GM12878 (cell line): ENCODE measurements around the gene DLG2. TPM values are rescaled to one million over a fixed set of nuclear protein-coding genes. Genes with fewer than 3 reads are reported as not detected.

ENCODE experiments used
- ASH2L ChIP-seq: fragments of 300-600, 200-600 bp; sonication (generic); IDR thresholded peaks from 2 replicates; pipeline ENCODE4 v1.6.1; 2017; ENCODE audit warnings: low read depth, mild to moderate bottlenecking, borderline replicate concordance
- ATF7 ChIP-seq: fragments of 450-650 bp; IDR thresholded peaks from 2 replicates; pipeline ENCODE4 v1.6.1; 2016; ENCODE audit warnings: low read depth, mild to moderate bottlenecking
- CTCF ChIP-seq, 3 experiments: IDR thresholded peaks in 2 of 3; conservative IDR thresholded peaks in 1 of 3; 2 replicates each; pipeline ENCODE4 v1.5.1; 2011; ENCODE audit warnings: low read depth in 3 of 3, low read length in 3 of 3, mild to moderate bottlenecking in 3 of 3, control low read depth in 2 of 3, moderate library complexity in 2 of 3, inconsistent platforms in 1 of 3, mixed read lengths in 1 of 3; ENCODE audit not compliant: control insufficient read depth in 2 of 3, insufficient read depth in 1 of 3; ENCODE audit errors: extremely low read depth in 1 of 3
- EGR1 ChIP-seq, 2 experiments: IDR thresholded peaks; 1 replicate in 1 of 2; 2 replicates in 1 of 2; pipeline ENCODE4 v1.6.1; 2011 to 2012; ENCODE audit warnings: low read depth in 2 of 2, low read length in 2 of 2, borderline replicate concordance in 1 of 2, mild to moderate bottlenecking in 1 of 2, moderate library complexity in 1 of 2
- RELA ChIP-seq: fragments of 450-650 bp; IDR thresholded peaks from 2 replicates; pipeline ENCODE4 v1.8.0; 2014; ENCODE audit warnings: borderline replicate concordance; ENCODE audit not compliant: partially characterized antibody
- TBL1XR1 ChIP-seq: IDR thresholded peaks from 2 replicates; pipeline ENCODE4 v1.6.1; 2012; ENCODE audit warnings: low read depth, low read length, improper control_type of control experiment
- polyA plus RNA-seq, 11 experiments: library from polyadenylated mRNA; depleted of rRNA in 4 of 11; unstranded in 6 of 11; stranded (reverse) in 5 of 11; fragments of >200 nt; fragmentation: Nextera tagmentation in 4 of 11; fragmentation: Illumina TruSeq in 1 of 11; extraction: Ambion mirVana in 4 of 11; extraction: Trizol in 1 of 11; gene quantifications; 1 replicate in 1 of 11; 2 replicates in 10 of 11; pipeline versions ENCODE4 v1.2.1 to v1.2.3, GENCODE V29; 2011 to 2016; ENCODE audit warnings: inconsistent platforms in 2 of 11, missing spikeins in 2 of 11, low read depth in 1 of 11
- total RNA-seq, 4 experiments: library from RNA; depleted of rRNA in 3 of 4; stranded (reverse); fragments of >200 nt in 3 of 4; fragmentation: Illumina TruSeq in 1 of 4; extraction: Trizol in 1 of 4; gene quantifications; 2 replicates each; pipeline versions ENCODE4 v1.2.1 to v1.2.3, GENCODE V29; 2013 to 2021

The DLG2 gene
- total and polyA plus RNA-seq, 10 of the 15 experiments (the other 5 are each of a cell fraction or from before 2014, with no cell fraction given) = 0.09 to 0.98 (median 0.35) TPM

- TF ChIP-seq CTCF (IDR thresholded peaks at IDR 0.05 in 2 of 3, conservative IDR thresholded peaks at IDR 0.05 in 1 of 3; ENCODE audit: control insufficient read depth in 2 of 3, extremely low read depth in 1 of 3, insufficient read depth in 1 of 3, low read depth in 3 of 3, low read length in 3 of 3) = peak; percentile 54 to 71 (median 70)
- TF ChIP-seq TBL1XR1 = 0 out of 2 replicates have a peak, but pooled peaks have one; percentile 31
- peak in 1 of 2 experiments; percentile 18; a peak in 1 of 3 replicates for TF ChIP-seq EGR1 (IDR thresholded peaks at IDR 0.05; ENCODE audit: borderline replicate concordance in 1 of 2, low read depth in 2 of 2, low read length in 2 of 2)
- TF ChIP-seq RELA = no peak
- TF ChIP-seq ASH2L = 0 out of 2 replicates have a peak, but pooled peaks have one; percentile 27
- TF ChIP-seq ATF7 = 0 out of 2 replicates have a peak, but pooled peaks have one; percentile 8
Measured at GRCh38 chr11:85663753-85664614, 36.8 kb upstream of the DLG2 start (continued).
